Glomerular visceral epithelial cell (primary cell): ENCODE data around the gene MAD1L1.

Experiments
- DNase-seq: peaks from one replicate; pipeline ENCODE4 v3.0.0-alpha.2; 2016; ENCODE audit errors: extremely low spot score

MAD1L1 gene

GRCh38 chr7:2087744-2088143 is 145.0 kb downstream of the MAD1L1 start:
- DNase-seq: no peak

- DNase-seq: no peak
These were observed 146.5 kb downstream of the MAD1L1 start for GRCh38 chr7:2086229-2086628.

GRCh38 chr7:2085804-2086203 is 146.9 kb downstream of the MAD1L1 start:
- DNase-seq: no peak

GRCh38 chr7:2084781-2085505 is 147.8 kb downstream of the MAD1L1 start:
- DNase-seq: no peak

GRCh38 chr7:2084331-2084730 is 148.4 kb downstream of the MAD1L1 start:
- DNase-seq: no peak

GRCh38 chr7:2083362-2083761 is 149.4 kb downstream of the MAD1L1 start:
- no peak for DNase-seq

GRCh38 chr7:2082139-2082998 is 150.4 kb downstream of the MAD1L1 start:
- DNase-seq: no peak

- DNase-seq: no peak
These were observed 151.1 kb downstream of the MAD1L1 start for GRCh38 chr7:2081526-2082135.

GRCh38 chr7:2080477-2080876 is 152.3 kb downstream of the MAD1L1 start:
- no peak for DNase-seq

GRCh38 chr7:2080060-2080387 is 152.7 kb downstream of the MAD1L1 start:
- no peak for DNase-seq

- DNase-seq: no peak
These were observed 153.2 kb downstream of the MAD1L1 start for GRCh38 chr7:2079332-2080059.

GRCh38 chr7:2078899-2079298 is 153.8 kb downstream of the MAD1L1 start:
- DNase-seq: no peak

- DNase-seq: no peak
These were observed 156.1 kb downstream of the MAD1L1 start for GRCh38 chr7:2076649-2077064.

GRCh38 chr7:2075811-2076210 is 156.9 kb downstream of the MAD1L1 start:
- DNase-seq: no peak

- DNase-seq: no peak
These were observed 158.1 kb downstream of the MAD1L1 start for GRCh38 chr7:2074691-2075090.

- no peak for DNase-seq
These were observed 159.9 kb downstream of the MAD1L1 start for GRCh38 chr7:2072798-2073197.

GRCh38 chr7:2072042-2072441 is 160.7 kb downstream of the MAD1L1 start:
- DNase-seq: no peak

- no peak for DNase-seq
These were observed 161.5 kb downstream of the MAD1L1 start for GRCh38 chr7:2071133-2071832.

- no peak for DNase-seq
These were observed 162.5 kb downstream of the MAD1L1 start for GRCh38 chr7:2070151-2070763.

GRCh38 chr7:2069472-2069860 is 163.3 kb downstream of the MAD1L1 start:
- DNase-seq: no peak
